ENCODE results near the gene CLK2. TPM values are rescaled to one million over a fixed set of nuclear protein-coding genes. Genes with fewer than 3 reads are reported as not detected.
A peak's percentile ranks its signal among the peaks of the same experiment; 100 is the strongest.

The CLK2 gene
- polyA plus RNA-seq (2013, experiment 1 of 2), result 51.4 TPM
- 48.2 TPM for polyA plus RNA-seq (2013, experiment 2 of 2)

DNA sequence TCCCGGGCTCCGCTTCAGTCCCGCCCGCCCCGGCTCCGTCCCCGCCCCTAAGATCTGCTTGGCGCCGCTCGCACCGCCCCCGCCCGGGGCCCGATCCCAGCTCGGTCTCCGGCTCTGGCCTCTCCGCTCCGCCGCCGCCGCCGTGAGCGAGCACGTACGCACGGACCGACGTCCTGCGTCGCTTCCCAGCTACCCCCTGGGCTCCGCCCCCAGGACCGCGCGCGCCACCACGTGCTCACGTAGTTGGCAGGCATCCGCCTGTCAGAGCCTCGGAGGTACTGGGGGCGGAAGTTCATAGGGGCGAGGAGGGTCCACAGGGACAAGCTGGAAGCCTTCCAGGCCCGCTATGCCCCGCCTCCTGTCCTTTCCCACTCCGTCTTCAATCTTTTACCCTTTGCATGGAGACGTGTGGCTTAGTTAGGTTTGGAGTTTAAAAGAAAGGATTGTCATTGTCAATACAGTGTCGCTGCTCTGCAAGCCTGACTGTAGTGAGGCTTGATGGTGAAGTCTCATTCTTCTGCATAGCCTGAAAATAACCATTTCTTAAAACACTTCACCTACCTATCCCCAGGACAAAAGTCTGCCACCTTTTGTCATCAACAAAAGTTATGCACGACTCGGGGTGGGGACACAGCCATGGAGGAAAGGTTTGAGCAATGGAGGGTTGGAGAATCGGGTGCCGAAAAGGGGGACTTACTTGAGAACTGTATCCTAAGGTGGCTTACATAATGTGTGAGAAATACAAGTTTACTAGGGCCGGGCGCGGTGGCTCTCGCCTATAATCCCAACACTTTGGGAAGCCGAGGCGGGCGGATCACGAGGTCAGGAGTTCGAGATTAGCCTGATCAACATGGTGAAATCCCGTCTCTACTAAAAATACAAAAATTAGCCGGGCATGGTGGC is at the start of gene CLK2:
CLK2 (minus strand) TSS at position 162 of the 903 bp plus-strand sequence. CDS start 2,527 bp downstream, outside the sequence.
- H3K9ac ChIP-seq (ENCODE audit: low read length), result peak within 1 kb of the TSS; percentile 82
- H3K4me3 ChIP-seq (ENCODE audit: low read length), result peak within 1 kb of the TSS; percentile 52
- H3K27me3 ChIP-seq (ENCODE audit: insufficient read depth, low read length, poor library complexity), result peaks cover 2% of the 10 kb centered on the region
- no peak within 1 kb of the TSS for H2BK5ac ChIP-seq (ENCODE audit: low read length)
- H3K56ac ChIP-seq (ENCODE audit: low read length), result peak within 1 kb of the TSS; percentile 90
- H2AK5ac ChIP-seq (ENCODE audit: low read length), result no peak within 1 kb of the TSS
- H2BK15ac ChIP-seq (replicated peaks; ENCODE audit: low read depth), result no peak within 1 kb of the TSS
- DNase-seq, result peak; percentile 99
- no peak within 1 kb of the TSS for H4K8ac ChIP-seq (ENCODE audit: low read depth, low read length)
- peaks cover 16% of the 10 kb centered on the region for H3K79me1 ChIP-seq (ENCODE audit: low read length)
- H3K23ac ChIP-seq (ENCODE audit: low read length), result no peak within 1 kb of the TSS
- H3K4ac ChIP-seq (ENCODE audit: low read depth, low read length), result peak within 1 kb of the TSS; percentile 93
- peaks cover 8% of the 10 kb centered on the region for H3K4me1 ChIP-seq (ENCODE audit: control insufficient read depth, low read depth, low read length)
- no peak within 1 kb of the TSS for H2BK120ac ChIP-seq (ENCODE audit: low read depth, low read length)
- no peak within 1 kb of the TSS for H4K5ac ChIP-seq (ENCODE audit: low read length)
- peak within 1 kb of the TSS; percentile 95 for H3K4me2 ChIP-seq (ENCODE audit: low read length)
- H3K79me2 ChIP-seq (ENCODE audit: control insufficient read depth, insufficient read depth, low read length), result peaks cover 22% of the 10 kb centered on the region
- peaks cover 15% of the 10 kb centered on the region for H3K36me3 ChIP-seq (ENCODE audit: control insufficient read depth, insufficient read depth, low read length)
- no CpG with 5 or more reads among the region's 61 CpGs for WGBS (ENCODE audit: extremely low coverage, insufficient coverage, low lambda C conversion rate)
- H3K18ac ChIP-seq (ENCODE audit: low read length), result peak within 1 kb of the TSS; percentile 92
- peak within 1 kb of the TSS; percentile 84 for H3K27ac ChIP-seq (ENCODE audit: low read depth, low read length)

DNA sequence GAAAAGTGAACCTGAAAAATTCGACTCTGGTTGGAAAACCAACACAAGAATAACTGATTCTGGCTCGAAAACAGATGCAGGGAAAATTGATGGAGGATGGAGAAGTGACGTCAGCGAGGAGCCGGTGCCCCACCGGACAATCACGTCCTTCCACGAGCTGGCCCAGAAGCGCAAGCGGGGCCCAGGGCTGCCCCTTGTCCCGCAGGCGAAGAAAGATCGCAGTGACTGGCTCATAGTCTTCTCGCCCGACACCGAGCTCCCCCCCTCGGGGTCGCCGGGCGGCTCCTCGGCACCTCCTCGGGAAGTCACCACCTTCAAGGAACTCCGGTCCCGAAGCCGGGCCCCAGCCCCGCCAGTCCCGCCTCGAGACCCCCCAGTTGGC is 49.3 kb upstream of the CLK2 start:
- H3K36me3 ChIP-seq (ENCODE audit: control insufficient read depth, insufficient read depth, low read length), result peaks cover 6% of the 10 kb centered on the region
- no peak overlapping the region for H4K5ac ChIP-seq (ENCODE audit: low read length)
- no peak overlapping the region for H3K27ac ChIP-seq (ENCODE audit: low read depth, low read length)
- H2BK5ac ChIP-seq (ENCODE audit: low read length), result no peak overlapping the region
- no CpG with 5 or more reads among the region's 28 CpGs for WGBS (ENCODE audit: extremely low coverage, insufficient coverage, low lambda C conversion rate)
- H3K23ac ChIP-seq (ENCODE audit: low read length), result no peak overlapping the region
- peak overlapping the region; percentile 23 for H3K4me3 ChIP-seq (ENCODE audit: low read length)
- H3K4ac ChIP-seq (ENCODE audit: low read depth, low read length), result peak overlapping the region; percentile 8
- no peaks in the 10 kb centered on the region for H3K79me2 ChIP-seq (ENCODE audit: control insufficient read depth, insufficient read depth, low read length)
- no peaks in the 10 kb centered on the region for H3K27me3 ChIP-seq (ENCODE audit: insufficient read depth, low read length, poor library complexity)
- peaks cover 6% of the 10 kb centered on the region for H3K4me1 ChIP-seq (ENCODE audit: control insufficient read depth, low read depth, low read length)
- H3K4me2 ChIP-seq (ENCODE audit: low read length), result peak overlapping the region; percentile 72
- no peak overlapping the region for H2BK15ac ChIP-seq (replicated peaks; ENCODE audit: low read depth)
- no peak overlapping the region for H2BK120ac ChIP-seq (ENCODE audit: low read depth, low read length)
- H3K18ac ChIP-seq (ENCODE audit: low read length), result peak overlapping the region; percentile 41
- DNase-seq, result no peak
- H4K8ac ChIP-seq (ENCODE audit: low read depth, low read length), result no peak overlapping the region
- peak overlapping the region; percentile 74 for H3K9ac ChIP-seq (ENCODE audit: low read length)
- H3K56ac ChIP-seq (ENCODE audit: low read length), result peak overlapping the region; percentile 82
- H2AK5ac ChIP-seq (ENCODE audit: low read length), result no peak overlapping the region
- H3K79me1 ChIP-seq (ENCODE audit: low read length), result peaks cover 2% of the 10 kb centered on the region

DNA sequence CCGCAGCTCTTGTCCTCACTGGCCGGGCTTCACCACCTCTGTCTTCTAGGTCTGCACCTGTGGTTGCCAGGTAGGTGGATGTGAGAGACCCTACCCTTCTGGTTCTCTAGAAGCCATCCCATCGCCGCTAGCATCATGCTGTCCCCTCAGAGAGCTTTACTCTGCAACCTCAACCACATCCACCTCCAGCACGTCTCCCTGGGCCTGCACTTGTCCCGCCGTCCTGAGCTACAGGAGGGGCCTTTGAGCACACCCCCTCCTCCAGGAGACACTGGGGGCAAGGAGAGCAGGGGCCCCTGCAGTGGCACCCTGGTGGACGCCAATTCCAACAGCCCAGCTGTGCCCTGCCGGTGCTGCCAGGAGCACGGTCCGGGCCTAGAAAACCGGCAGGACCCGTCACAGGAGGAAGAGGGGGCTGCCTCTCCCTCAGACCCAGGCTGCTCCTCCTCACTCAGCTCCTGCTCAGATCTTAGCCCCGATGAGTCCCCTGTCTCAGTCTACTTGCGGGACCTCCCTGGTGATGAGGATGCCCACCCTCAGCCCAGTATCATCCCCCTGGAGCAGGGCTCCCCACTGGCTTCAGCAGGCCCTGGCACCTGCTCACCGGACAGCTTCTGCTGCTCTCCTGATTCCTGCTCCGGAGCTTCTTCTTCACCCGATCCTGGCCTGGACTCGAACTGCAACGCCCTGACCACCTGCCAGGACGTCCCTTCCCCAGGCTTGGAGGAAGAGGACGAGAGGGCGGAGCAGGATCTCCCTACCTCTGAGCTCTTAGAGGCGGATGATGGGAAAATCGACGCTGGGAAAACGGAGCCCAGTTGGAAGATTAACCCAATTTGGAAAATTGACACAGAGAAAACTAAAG is 48.6 kb upstream of the CLK2 start:
- H2AK5ac ChIP-seq (ENCODE audit: low read length), result no peak overlapping the region
- H3K27ac ChIP-seq (ENCODE audit: low read depth, low read length), result no peak overlapping the region
- H3K4me3 ChIP-seq (ENCODE audit: low read length), result no peak overlapping the region
- no peak overlapping the region for H4K8ac ChIP-seq (ENCODE audit: low read depth, low read length)
- H3K56ac ChIP-seq (ENCODE audit: low read length), result peak overlapping the region; percentile 78
- H3K18ac ChIP-seq (ENCODE audit: low read length), result no peak overlapping the region
- no peak overlapping the region for H3K23ac ChIP-seq (ENCODE audit: low read length)
- no peak overlapping the region for H4K5ac ChIP-seq (ENCODE audit: low read length)
- H2BK15ac ChIP-seq (replicated peaks; ENCODE audit: low read depth), result no peak overlapping the region
- H3K79me2 ChIP-seq (ENCODE audit: control insufficient read depth, insufficient read depth, low read length), result no peaks in the 10 kb centered on the region
- DNase-seq, result no peak
- no peak overlapping the region for H2BK5ac ChIP-seq (ENCODE audit: low read length)
- no CpG with 5 or more reads among the region's 27 CpGs for WGBS (ENCODE audit: extremely low coverage, insufficient coverage, low lambda C conversion rate)
- H3K9ac ChIP-seq (ENCODE audit: low read length), result peak overlapping the region; percentile 32
- peaks cover 3% of the 10 kb centered on the region for H3K79me1 ChIP-seq (ENCODE audit: low read length)
- H3K4ac ChIP-seq (ENCODE audit: low read depth, low read length), result no peak overlapping the region
- peaks cover 6% of the 10 kb centered on the region for H3K4me1 ChIP-seq (ENCODE audit: control insufficient read depth, low read depth, low read length)
- no peak overlapping the region for H2BK120ac ChIP-seq (ENCODE audit: low read depth, low read length)
- peaks cover 7% of the 10 kb centered on the region for H3K36me3 ChIP-seq (ENCODE audit: control insufficient read depth, insufficient read depth, low read length)
- H3K4me2 ChIP-seq (ENCODE audit: low read length), result peak overlapping the region; percentile 72
- no peaks in the 10 kb centered on the region for H3K27me3 ChIP-seq (ENCODE audit: insufficient read depth, low read length, poor library complexity)

DNA sequence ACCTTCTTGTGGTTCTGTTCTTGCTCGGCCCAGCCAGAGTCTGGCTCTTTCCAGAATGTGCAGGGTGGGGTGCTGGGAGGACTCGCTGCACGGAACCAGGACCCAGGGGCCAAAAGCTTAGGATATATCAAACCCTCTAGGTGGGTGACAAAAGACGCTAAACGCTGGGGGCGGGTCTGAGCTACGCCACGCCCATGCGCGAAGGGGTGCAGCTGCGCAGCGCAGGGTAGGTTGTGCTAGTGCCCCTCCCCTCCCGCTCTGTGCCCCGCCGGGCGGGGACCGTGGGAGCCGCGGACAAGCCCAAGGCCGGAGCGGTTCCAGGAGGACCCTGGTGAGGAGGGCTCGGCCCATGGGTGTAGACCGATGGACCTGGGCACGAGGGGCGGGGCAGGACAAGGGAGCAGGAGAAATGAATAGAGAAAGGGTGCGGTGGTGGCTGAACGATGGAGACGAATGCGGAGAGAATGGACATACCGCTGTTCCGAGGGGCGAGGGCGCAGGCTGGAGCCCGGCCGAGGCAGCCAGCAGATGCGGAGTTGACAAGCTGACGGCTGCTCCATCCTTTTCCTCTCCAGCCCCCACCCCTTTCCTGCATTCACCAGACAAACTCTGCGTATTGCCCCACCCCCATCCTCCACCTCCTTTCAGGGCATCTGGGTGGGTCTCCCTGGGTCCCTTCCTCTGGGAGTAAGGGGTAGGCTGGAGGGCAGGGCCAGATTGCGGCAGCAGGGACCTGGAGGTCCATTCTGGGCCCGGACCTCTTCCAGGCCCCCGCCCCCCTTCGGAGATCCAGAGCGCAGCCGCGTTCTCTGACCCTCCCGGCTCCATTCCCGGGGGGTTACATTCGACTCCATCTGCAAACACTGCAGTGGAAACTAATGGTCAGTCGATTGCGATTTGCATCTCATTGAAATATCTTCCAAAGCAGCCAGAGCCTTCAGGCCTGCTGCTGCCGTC is 47.6 kb upstream of the CLK2 start, which contains the start of gene RUSC1:
RUSC1 (plus strand) TSS at position 234 of the 957 bp plus-strand sequence. CDS start 880 bp downstream, outside the sequence.
- H3K27ac ChIP-seq (ENCODE audit: low read depth, low read length), result peak within 1 kb of the TSS; percentile 7
- peak within 1 kb of the TSS; percentile 46 for H3K4me2 ChIP-seq (ENCODE audit: low read length)
- H2BK15ac ChIP-seq (replicated peaks; ENCODE audit: low read depth), result no peak within 1 kb of the TSS
- H3K4me1 ChIP-seq (ENCODE audit: control insufficient read depth, low read depth, low read length), result peaks cover 6% of the 10 kb centered on the region
- no peak within 1 kb of the TSS for H3K23ac ChIP-seq (ENCODE audit: low read length)
- DNase-seq, result peak; percentile 79
- no peak within 1 kb of the TSS for H3K18ac ChIP-seq (ENCODE audit: low read length)
- peaks cover 2% of the 10 kb centered on the region for H3K79me1 ChIP-seq (ENCODE audit: low read length)
- no peaks in the 10 kb centered on the region for H3K79me2 ChIP-seq (ENCODE audit: control insufficient read depth, insufficient read depth, low read length)
- H2BK5ac ChIP-seq (ENCODE audit: low read length), result no peak within 1 kb of the TSS
- WGBS (ENCODE audit: extremely low coverage, insufficient coverage, low lambda C conversion rate), result no CpG with 5 or more reads among the region's 51 CpGs
- peak within 1 kb of the TSS; percentile 6 for H3K4me3 ChIP-seq (ENCODE audit: low read length)
- no peak within 1 kb of the TSS for H2BK120ac ChIP-seq (ENCODE audit: low read depth, low read length)
- no peak within 1 kb of the TSS for H4K5ac ChIP-seq (ENCODE audit: low read length)
- H3K4ac ChIP-seq (ENCODE audit: low read depth, low read length), result no peak within 1 kb of the TSS
- H3K9ac ChIP-seq (ENCODE audit: low read length), result peak within 1 kb of the TSS; percentile 61
- H2AK5ac ChIP-seq (ENCODE audit: low read length), result no peak within 1 kb of the TSS
- H3K27me3 ChIP-seq (ENCODE audit: insufficient read depth, low read length, poor library complexity), result no peaks in the 10 kb centered on the region
- H4K8ac ChIP-seq (ENCODE audit: low read depth, low read length), result no peak within 1 kb of the TSS
- H3K36me3 ChIP-seq (ENCODE audit: control insufficient read depth, insufficient read depth, low read length), result peaks cover 7% of the 10 kb centered on the region
- peak within 1 kb of the TSS; percentile 78 for H3K56ac ChIP-seq (ENCODE audit: low read length)

DNA sequence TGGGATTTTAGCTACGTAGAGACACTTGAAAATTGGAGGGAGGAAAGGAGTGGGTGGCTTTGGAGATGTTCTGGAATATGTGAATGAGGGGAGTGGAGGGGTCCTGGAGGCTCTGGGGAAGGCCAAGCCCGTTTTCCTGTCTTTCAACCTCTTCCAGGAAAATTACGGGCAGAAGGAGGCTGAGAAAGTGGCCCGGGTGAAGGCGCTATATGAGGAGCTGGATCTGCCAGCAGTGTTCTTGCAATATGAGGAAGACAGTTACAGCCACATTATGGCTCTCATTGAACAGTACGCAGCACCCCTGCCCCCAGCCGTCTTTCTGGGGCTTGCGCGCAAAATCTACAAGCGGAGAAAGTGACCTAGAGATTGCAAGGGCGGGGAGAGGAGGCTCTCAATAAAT is 46.9 kb upstream of the CLK2 start:
- Histone ChIP-seq H2BK120ac (ENCODE audit: low read depth, low read length) (no peak overlapping the region), H2AK5ac (ENCODE audit: low read length) (no peak overlapping the region), H2BK15ac (replicated peaks; ENCODE audit: low read depth) (no peak overlapping the region), H4K5ac (ENCODE audit: low read length) (no peak overlapping the region), H3K9ac (ENCODE audit: low read length) (peak overlapping the region; percentile 59), H3K27ac (ENCODE audit: low read depth, low read length) (peak overlapping the region; percentile 7), H2BK5ac (ENCODE audit: low read length) (no peak overlapping the region), H3K18ac (ENCODE audit: low read length) (no peak overlapping the region), H3K56ac (ENCODE audit: low read length) (peak overlapping the region; percentile 78), H3K4me1 (ENCODE audit: control insufficient read depth, low read depth, low read length) (peaks cover 4% of the 10 kb centered on the region), H3K4ac (ENCODE audit: low read depth, low read length) (no peak overlapping the region), H3K4me2 (ENCODE audit: low read length) (peak overlapping the region; percentile 46), H3K27me3 (ENCODE audit: insufficient read depth, low read length, poor library complexity) (no peaks in the 10 kb centered on the region), H3K23ac (ENCODE audit: low read length) (no peak overlapping the region), H4K8ac (ENCODE audit: low read depth, low read length) (no peak overlapping the region), H3K36me3 (ENCODE audit: control insufficient read depth, insufficient read depth, low read length) (peaks cover 7% of the 10 kb centered on the region), H3K4me3 (ENCODE audit: low read length) (no peak overlapping the region), H3K79me2 (ENCODE audit: control insufficient read depth, insufficient read depth, low read length) (no peaks in the 10 kb centered on the region), H3K79me1 (ENCODE audit: low read length) (peaks cover 1% of the 10 kb centered on the region)
- WGBS (ENCODE audit: extremely low coverage, insufficient coverage, low lambda C conversion rate), result no CpG with 5 or more reads among the region's 11 CpGs
- DNase-seq, result no peak
